HG03025 (cell line): Measurements from ENCODE around the gene ANGPTL4.
A peak's percentile ranks its signal among the peaks of the same experiment; 100 is the strongest.

Source experiments
- ATAC-seq: cut with Tn5 transposase; IDR thresholded peaks from one replicate; pipeline ENCODE4 v1.9.1; 2021; ENCODE audit warnings: mild to moderate bottlenecking, moderate library complexity; ENCODE audit not compliant: unreplicated experiment, low FRiP score

The ANGPTL4 gene

DNA sequence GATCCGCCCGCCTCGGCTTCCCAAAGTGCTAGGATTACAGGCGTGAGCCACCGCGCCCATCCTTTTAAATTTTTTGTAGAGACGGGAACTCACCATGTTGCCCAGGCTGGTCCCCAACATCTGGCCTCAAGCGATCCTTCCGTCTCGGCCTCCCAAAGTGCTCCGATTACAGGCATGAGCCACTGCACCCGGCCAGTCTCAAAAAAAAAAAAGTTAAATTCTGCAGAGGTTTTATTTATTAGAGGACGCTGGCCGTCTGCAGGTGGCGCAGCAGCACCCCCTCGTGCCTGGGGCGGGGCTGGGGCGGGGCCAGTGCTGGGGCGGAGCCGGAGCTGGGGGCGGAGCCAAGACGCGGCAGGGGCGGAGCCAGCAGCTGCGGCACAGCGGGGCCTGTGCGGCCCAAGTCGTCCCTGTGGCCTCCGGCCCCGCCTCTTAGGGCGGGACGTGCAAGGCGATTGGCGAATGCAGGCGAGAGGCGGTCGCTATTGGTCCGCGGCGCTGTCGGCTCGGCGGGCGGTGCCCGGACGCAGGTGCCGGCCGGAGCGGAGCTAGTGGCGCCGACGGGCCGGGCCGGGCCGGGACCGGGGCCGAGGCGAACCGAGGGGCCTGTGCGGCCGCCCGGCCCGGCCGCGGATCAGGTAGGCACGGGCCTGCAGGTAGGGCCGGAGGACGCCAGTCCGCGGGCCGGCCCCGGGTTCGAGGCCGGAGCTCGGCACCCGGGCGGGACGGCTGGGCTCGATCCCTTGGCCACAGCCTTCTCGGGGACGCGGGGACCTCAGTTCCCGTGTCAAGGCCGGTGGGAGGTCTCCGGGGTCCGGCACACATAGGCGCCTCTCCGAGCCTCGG is 49.1 kb downstream of the ANGPTL4 start, which contains the start of gene MARCHF2:
Gene MARCHF2, plus strand, starts transcription at position 523 of the 846 bp plus-strand sequence. CDS start 8,536 bp downstream, outside the sequence.
- peak; percentile 99 for ATAC-seq

- no peak for ATAC-seq
These were observed 49.7 kb downstream of the ANGPTL4 start for GRCh38 chr19:8413629-8413995.

DNA sequence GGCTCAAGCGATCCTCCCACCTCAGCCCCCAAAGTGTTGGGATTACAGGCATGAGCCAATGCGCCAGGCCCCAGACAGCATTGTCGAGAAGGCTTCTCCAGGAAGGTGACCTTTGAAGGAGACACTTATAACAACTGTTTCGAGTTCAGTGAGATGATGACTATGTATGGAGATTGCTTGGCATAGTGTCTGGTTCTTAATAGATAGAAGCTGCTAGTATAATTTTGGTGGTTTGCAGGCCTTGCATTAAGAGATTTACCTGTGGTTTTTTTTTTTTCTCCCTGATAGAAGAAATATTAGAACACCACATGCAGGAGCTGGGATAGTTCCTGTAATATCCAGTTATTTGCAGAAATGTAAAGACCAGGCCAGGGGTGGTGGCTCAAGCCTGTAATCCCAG is 52.8 kb downstream of the ANGPTL4 start:
- no peak for ATAC-seq

- no peak for ATAC-seq
These were observed 57.8 kb downstream of the ANGPTL4 start for GRCh38 chr19:8421484-8422461.

- ATAC-seq: no peak
These were observed 59.9 kb downstream of the ANGPTL4 start for GRCh38 chr19:8423817-8424223.
